AG04450 (cell line): ENCODE measurements around the gene KCNK6. TPM values are rescaled to one million over a fixed set of nuclear protein-coding genes. Genes with fewer than 3 reads are reported as not detected.

Experiments used
- CTCF ChIA-PET: fragments of 300-600, 350-600 bp; formaldehyde crosslinking; extraction: SDS; loops from one replicate; lab custom pipeline; 2022; ENCODE audit warnings: antibody characterized with exemption, inconsistent platforms; lab: Charles Lee
- POLR2A ChIA-PET: fragments of 350-600 bp; formaldehyde crosslinking; extraction: SDS; loops from one replicate; lab custom pipeline; 2021; ENCODE audit warnings: antibody characterized with exemption, inconsistent platforms; lab: Yijun Ruan, JAX
- DNase-seq: peaks from one replicate; pipeline ENCODE4 v3.0.0-alpha.2; 2011; ENCODE audit warnings: low read depth, low spot score
- H3K27ac ChIP-seq: one replicate; pipeline ENCODE4 v1.5.1; 2012; ENCODE audit warnings: low read depth, low read length, control low read depth
- H3K27me3 ChIP-seq: one replicate; pipeline ENCODE4 v1.6.0; 2012; ENCODE audit warnings: low read length; ENCODE audit not compliant: control insufficient read depth, insufficient read depth
- H3K4me3 ChIP-seq: 2 replicates; pipeline ENCODE4 v1.5.1; 2011; ENCODE audit warnings: mild to moderate bottlenecking, low read depth, low read length, control low read depth
- H3K9me3 ChIP-seq: 2 replicates; pipeline ENCODE4 v1.5.1; 2012; ENCODE audit warnings: low read length; ENCODE audit not compliant: control insufficient read depth, insufficient read depth
- polyA plus RNA-seq: library from polyadenylated mRNA; depleted of rRNA; stranded (reverse); fragments of >200 nt; gene quantifications from 2 replicates; pipeline ENCODE4 v1.2.3, GENCODE V29; 2011
- TF ChIP-seq, protein P1 (sequence below): IDR thresholded peaks from 2 replicates; pipeline ENCODE4 v1.5.1; 2011; ENCODE audit warnings: low read depth, low read length, control low read depth, inconsistent platforms

Gene KCNK6
- polyA plus RNA-seq, 1 experiment, result 2.6 TPM

DNA sequence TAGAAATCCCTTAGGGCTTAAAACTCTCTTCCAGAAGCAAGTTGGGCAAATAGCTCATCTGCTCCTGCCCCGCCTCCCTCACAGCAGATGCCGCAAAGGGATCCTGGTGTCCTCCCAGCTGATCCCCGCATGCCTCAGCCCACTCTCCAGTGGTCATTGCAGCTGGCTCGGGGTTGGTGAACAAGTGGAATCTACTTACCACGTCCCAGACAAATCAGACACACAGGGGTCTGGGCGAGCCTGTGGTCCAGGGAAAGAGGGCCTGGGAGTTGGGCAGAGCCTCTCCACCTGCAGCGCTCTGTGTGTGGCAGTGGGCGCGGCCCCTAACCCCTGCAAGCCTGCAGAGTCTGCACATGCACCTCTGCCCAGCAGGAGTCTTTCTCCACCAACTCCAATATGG lies 26.4 kb upstream of the KCNK6 start:
- TF ChIP-seq, protein P1, sequence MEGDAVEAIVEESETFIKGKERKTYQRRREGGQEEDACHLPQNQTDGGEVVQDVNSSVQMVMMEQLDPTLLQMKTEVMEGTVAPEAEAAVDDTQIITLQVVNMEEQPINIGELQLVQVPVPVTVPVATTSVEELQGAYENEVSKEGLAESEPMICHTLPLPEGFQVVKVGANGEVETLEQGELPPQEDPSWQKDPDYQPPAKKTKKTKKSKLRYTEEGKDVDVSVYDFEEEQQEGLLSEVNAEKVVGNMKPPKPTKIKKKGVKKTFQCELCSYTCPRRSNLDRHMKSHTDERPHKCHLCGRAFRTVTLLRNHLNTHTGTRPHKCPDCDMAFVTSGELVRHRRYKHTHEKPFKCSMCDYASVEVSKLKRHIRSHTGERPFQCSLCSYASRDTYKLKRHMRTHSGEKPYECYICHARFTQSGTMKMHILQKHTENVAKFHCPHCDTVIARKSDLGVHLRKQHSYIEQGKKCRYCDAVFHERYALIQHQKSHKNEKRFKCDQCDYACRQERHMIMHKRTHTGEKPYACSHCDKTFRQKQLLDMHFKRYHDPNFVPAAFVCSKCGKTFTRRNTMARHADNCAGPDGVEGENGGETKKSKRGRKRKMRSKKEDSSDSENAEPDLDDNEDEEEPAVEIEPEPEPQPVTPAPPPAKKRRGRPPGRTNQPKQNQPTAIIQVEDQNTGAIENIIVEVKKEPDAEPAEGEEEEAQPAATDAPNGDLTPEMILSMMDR, result no peak
- Histone ChIP-seq H3K4me3 (no peak overlapping the region), H3K27ac (no peak overlapping the region), H3K27me3 (no peaks in the 10 kb centered on the region), H3K9me3 (no peaks in the 10 kb centered on the region)
- ChIA-PET POLR2A (no interaction called here), CTCF (no interaction called here)
- no peak for DNase-seq

DNA sequence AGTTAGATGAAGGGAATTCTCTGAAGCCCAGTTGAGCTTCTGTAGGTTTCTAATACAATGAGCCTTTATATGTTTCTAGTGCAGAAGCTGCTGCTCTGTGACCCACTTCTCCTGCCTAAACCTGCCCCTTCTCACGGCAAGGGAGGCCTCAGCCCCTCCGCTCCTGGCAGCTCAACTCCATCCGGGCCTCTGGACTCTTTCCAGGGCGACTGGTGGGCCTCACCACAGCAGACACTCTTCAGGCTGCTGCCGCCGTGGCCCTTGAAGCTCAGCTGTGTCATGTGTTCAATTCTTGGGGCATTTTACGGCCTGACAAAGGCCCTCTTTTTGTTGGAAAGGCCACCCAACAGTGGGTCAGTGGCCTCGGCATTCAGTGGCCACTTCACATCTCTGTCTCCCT lies 25.6 kb upstream of the KCNK6 start:
- H3K9me3 ChIP-seq, result no peaks in the 10 kb centered on the region
- H3K27me3 ChIP-seq, result no peaks in the 10 kb centered on the region
- TF ChIP-seq, protein P1, result no peak
- ChIA-PET CTCF (no interaction called here), POLR2A (no interaction called here)
- no peak overlapping the region for H3K4me3 ChIP-seq
- H3K27ac ChIP-seq, result no peak overlapping the region
- DNase-seq, result no peak

DNA sequence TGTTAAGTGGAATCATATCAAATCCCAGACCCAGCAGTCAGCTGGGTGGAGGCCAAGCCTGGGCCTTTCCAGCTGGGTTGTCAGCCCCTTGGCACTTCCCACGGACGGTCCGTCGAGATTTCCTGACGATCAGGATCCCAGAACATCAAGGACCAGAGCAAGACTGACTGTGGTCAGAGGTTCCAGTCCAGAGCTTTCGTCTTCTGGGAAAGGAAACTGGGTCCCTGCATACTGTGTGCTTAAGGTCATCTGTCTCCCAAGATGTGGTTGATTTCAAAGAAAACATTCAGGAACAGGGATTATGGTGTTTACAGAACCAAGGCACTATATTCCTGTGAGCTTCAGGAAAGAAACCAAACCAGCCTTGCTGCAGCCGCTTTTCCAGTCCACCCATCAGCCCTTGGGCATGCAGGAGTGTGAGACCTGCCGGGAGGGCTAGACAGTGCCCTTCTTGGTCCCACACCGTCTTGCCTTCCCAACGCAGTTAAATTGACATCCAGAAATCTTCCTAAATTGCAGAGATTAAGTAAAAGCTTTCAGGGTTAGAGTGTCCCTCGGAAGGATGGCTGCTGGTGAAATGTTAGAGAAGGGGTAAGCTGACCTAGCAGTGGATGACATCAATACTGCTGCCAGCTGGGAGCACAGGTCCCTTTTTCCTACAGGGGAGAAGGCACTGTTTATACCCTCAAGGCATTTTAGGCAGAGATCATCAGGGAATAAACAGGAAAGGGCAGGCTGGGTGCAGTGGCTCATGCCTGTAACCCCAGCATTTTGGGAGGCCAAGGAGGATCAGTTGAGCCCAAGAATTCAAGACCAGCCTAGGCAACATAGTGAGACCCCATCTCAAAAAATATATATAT lies 20.6 kb upstream of the KCNK6 start:
- TF ChIP-seq, protein P1, result no peak
- Histone ChIP-seq H3K9me3 (no peaks in the 10 kb centered on the region; the same call in 1 of the 2 replicates), H3K27ac (peak overlapping the region; percentile 61), H3K4me3 (no peak overlapping the region), H3K27me3 (no peaks in the 10 kb centered on the region)
- peak; percentile 10 for DNase-seq
- CTCF ChIA-PET, result interaction anchor here (0.6 to 1.5 kb wide), 3 partner anchors 9 to 55 kb away, joined by 3 to 6 read pairs (median 3); no protein-coding TSS in a partner anchor
- POLR2A ChIA-PET, result interaction anchor here (1.2 kb wide), 1 partner anchor 9 kb away, joined by 4 read pairs; no protein-coding TSS in a partner anchor

DNA sequence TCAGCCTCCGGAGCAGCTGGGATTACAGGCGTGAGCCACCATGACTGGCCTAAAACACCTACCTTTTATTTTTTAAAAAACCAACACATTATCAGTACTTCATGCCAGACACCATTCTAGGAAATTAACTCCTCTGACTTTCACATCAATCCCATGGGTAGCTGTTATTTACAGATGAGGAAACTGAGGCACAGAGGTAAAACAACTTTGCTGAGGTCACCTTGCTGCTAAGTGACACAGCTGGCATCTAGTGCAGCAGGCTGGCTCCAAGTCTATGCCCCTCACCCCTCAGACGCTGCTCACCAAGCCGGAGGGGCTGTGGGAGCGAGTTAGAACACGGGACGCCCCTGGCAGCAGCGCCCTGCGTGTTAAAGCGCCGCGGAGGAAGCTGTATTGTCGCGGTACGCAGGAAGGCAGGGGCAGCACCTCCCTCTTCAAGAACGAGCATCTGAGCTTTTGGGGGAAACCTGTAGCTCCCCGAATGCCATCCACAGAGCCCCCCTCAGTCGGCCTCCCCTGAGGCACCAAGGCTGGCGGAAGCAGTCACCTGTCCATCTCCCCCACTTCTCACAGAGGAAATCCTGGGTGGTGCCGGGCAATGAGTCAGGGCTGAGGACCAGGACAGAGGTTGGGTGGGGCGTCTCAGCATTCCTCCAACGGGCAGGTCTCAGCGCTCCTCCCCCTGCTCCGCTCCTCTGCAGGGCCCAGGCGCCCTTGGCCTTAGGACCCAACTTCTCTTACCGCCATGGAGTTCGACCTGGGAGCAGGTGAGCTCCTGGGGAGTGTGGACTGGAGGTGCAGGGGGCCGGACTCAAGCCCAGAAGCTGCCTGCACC lies 15.9 kb upstream of the KCNK6 start, which contains the start of gene C19orf33:
Gene C19orf33 (plus strand): TSS at position 735 of the 835 bp plus-strand sequence. CDS start 11 bp downstream, at position 746.
- H3K9me3 ChIP-seq, result no peaks in the 10 kb centered on the region; the same call in 1 of the 2 replicates
- CTCF ChIA-PET, result interaction anchor here (0.7 to 1.2 kb wide), 2 partner anchors 60 to 91 kb away, joined by 3 to 6 read pairs; no protein-coding TSS in a partner anchor
- POLR2A ChIA-PET, result interaction anchor here (1.3 kb wide), 1 partner anchor 13 kb away, joined by 3 read pairs; no protein-coding TSS in a partner anchor
- TF ChIP-seq, protein P1, result no peak
- no peak within 1 kb of the TSS for H3K27ac ChIP-seq
- no peak for DNase-seq
- H3K4me3 ChIP-seq, result no peak within 1 kb of the TSS
- no peaks in the 10 kb centered on the region for H3K27me3 ChIP-seq
